Upper lobe of left lung (tissue), 4 donors: ENCODE data around the gene GNAT3.

ENCODE experiments used
- CTCF ChIP-seq, 6 experiments: fragments of 450-650 bp in 4 of 6; fragments of 200-600 bp in 2 of 6; sonication (generic) in 2 of 6; IDR thresholded peaks; one replicate each; pipeline ENCODE4 v1.5.1; 2016 to 2019; ENCODE audit warnings: antibody characterized with exemption in 6 of 6
- EP300 ChIP-seq, 4 donors: sonication (generic); formaldehyde crosslinking; IDR thresholded peaks; one replicate each; pipeline ENCODE4 v1.5.1; 2017; ENCODE audit warnings: antibody characterized with exemption in 4 of 4, control low read depth in 2 of 4
- POLR2A ChIP-seq, 4 donors: fragments of 450-650 bp; IDR thresholded peaks; one replicate each; pipeline ENCODE4 v1.5.1; 2016 to 2017; ENCODE audit warnings: antibody characterized with exemption in 4 of 4, mild to moderate bottlenecking in 2 of 4
- POLR2AphosphoS5 ChIP-seq, 2 donors: sonication (generic); formaldehyde crosslinking; IDR thresholded peaks; one replicate each; pipeline ENCODE4 v1.5.1; 2017; ENCODE audit warnings: antibody characterized with exemption in 2 of 2

GRCh38 chr7:80411621-80412020, 100.2 kb downstream of the GNAT3 start:
- TF ChIP-seq CTCF (IDR thresholded peaks at IDR 0.05) (no peak), POLR2A (IDR thresholded peaks at IDR 0.05) (no peak), POLR2AphosphoS5 (IDR thresholded peaks at IDR 0.05) (no peak), EP300 (IDR thresholded peaks at IDR 0.05) (no peak)
